Mucosa of stomach (tissue), 1 donor: ENCODE measurements around the gene ANK3.

Experiments
- H3K27me3 ChIP-seq: one replicate; pipeline ENCODE4 v1.7.0; 2013; ENCODE audit warnings: mild to moderate bottlenecking, low read length; ENCODE audit not compliant: control insufficient read depth, insufficient read depth
- H3K36me3 ChIP-seq: one replicate; pipeline ENCODE4 v1.7.0; 2013; ENCODE audit warnings: low read length; ENCODE audit not compliant: control insufficient read depth, insufficient read depth
- H3K4me1 ChIP-seq: one replicate; pipeline ENCODE4 v1.7.0; 2013; ENCODE audit warnings: mild to moderate bottlenecking, low read length; ENCODE audit not compliant: control insufficient read depth, insufficient read depth
- H3K4me3 ChIP-seq: one replicate; pipeline ENCODE4 v1.7.0; 2013; ENCODE audit warnings: low read length
- H3K9ac ChIP-seq: one replicate; pipeline ENCODE4 v1.7.0; 2013; ENCODE audit warnings: mild to moderate bottlenecking, low read length, moderate library complexity
- H3K9me3 ChIP-seq: one replicate; pipeline ENCODE4 v1.7.0; 2013; ENCODE audit warnings: mild to moderate bottlenecking, low read length, moderate library complexity; ENCODE audit not compliant: control insufficient read depth
- donor health status: Pancreatic carcinoma.

Gene ANK3

GRCh38 chr10:60280475-60280874, 109.2 kb downstream of the ANK3 start:
- peaks cover 12% of the 10 kb centered on the region for H3K4me1 ChIP-seq
- no peak overlapping the region for H3K9ac ChIP-seq
- H3K9me3 ChIP-seq = no peaks in the 10 kb centered on the region
- H3K36me3 ChIP-seq = no peaks in the 10 kb centered on the region
- H3K4me3 ChIP-seq = no peak overlapping the region
- no peaks in the 10 kb centered on the region for H3K27me3 ChIP-seq

- no peak overlapping the region for H3K4me3 ChIP-seq
- no peak overlapping the region for H3K9ac ChIP-seq
- no peaks in the 10 kb centered on the region for H3K9me3 ChIP-seq
- H3K4me1 ChIP-seq = peaks cover 11% of the 10 kb centered on the region
- H3K36me3 ChIP-seq = no peaks in the 10 kb centered on the region
- no peaks in the 10 kb centered on the region for H3K27me3 ChIP-seq
Measured at GRCh38 chr10:60277656-60278055, 112.0 kb downstream of the ANK3 start.

GRCh38 chr10:60276232-60276631, 113.4 kb downstream of the ANK3 start:
- Histone ChIP-seq H3K36me3 (no peaks in the 10 kb centered on the region), H3K4me3 (no peak overlapping the region), H3K27me3 (no peaks in the 10 kb centered on the region), H3K9me3 (no peaks in the 10 kb centered on the region), H3K9ac (no peak overlapping the region), H3K4me1 (no peaks in the 10 kb centered on the region)

GRCh38 chr10:60271319-60272040, 118.2 kb downstream of the ANK3 start:
- no peak overlapping the region for H3K4me3 ChIP-seq
- no peaks in the 10 kb centered on the region for H3K36me3 ChIP-seq
- no peaks in the 10 kb centered on the region for H3K9me3 ChIP-seq
- H3K27me3 ChIP-seq = no peaks in the 10 kb centered on the region
- H3K4me1 ChIP-seq = no peaks in the 10 kb centered on the region
- H3K9ac ChIP-seq = no peak overlapping the region

- Histone ChIP-seq H3K4me3 (no peak overlapping the region), H3K9me3 (no peaks in the 10 kb centered on the region), H3K36me3 (no peaks in the 10 kb centered on the region), H3K4me1 (no peaks in the 10 kb centered on the region), H3K27me3 (no peaks in the 10 kb centered on the region), H3K9ac (no peak overlapping the region)
Measured at GRCh38 chr10:60270426-60270825, 119.2 kb downstream of the ANK3 start.

GRCh38 chr10:60267802-60268201, 121.9 kb downstream of the ANK3 start:
- no peaks in the 10 kb centered on the region for H3K27me3 ChIP-seq
- no peaks in the 10 kb centered on the region for H3K36me3 ChIP-seq
- no peak overlapping the region for H3K4me3 ChIP-seq
- no peak overlapping the region for H3K9ac ChIP-seq
- no peaks in the 10 kb centered on the region for H3K9me3 ChIP-seq
- no peaks in the 10 kb centered on the region for H3K4me1 ChIP-seq

- H3K4me1 ChIP-seq = no peaks in the 10 kb centered on the region
- H3K9ac ChIP-seq = no peak overlapping the region
- H3K36me3 ChIP-seq = no peaks in the 10 kb centered on the region
- no peaks in the 10 kb centered on the region for H3K9me3 ChIP-seq
- no peaks in the 10 kb centered on the region for H3K27me3 ChIP-seq
- H3K4me3 ChIP-seq = no peak overlapping the region
Measured at GRCh38 chr10:60266513-60266912, 123.2 kb downstream of the ANK3 start.

GRCh38 chr10:60262647-60263126, 127.0 kb downstream of the ANK3 start:
- peaks cover 6% of the 10 kb centered on the region for H3K4me1 ChIP-seq
- no peak overlapping the region for H3K4me3 ChIP-seq
- no peaks in the 10 kb centered on the region for H3K9me3 ChIP-seq
- H3K9ac ChIP-seq = no peak overlapping the region
- no peaks in the 10 kb centered on the region for H3K36me3 ChIP-seq
- no peaks in the 10 kb centered on the region for H3K27me3 ChIP-seq

GRCh38 chr10:60260321-60260720, 129.4 kb downstream of the ANK3 start:
- Histone ChIP-seq H3K4me1 (peaks cover 7% of the 10 kb centered on the region), H3K9ac (no peak overlapping the region), H3K9me3 (no peaks in the 10 kb centered on the region), H3K36me3 (no peaks in the 10 kb centered on the region), H3K4me3 (no peak overlapping the region), H3K27me3 (no peaks in the 10 kb centered on the region)

GRCh38 chr10:60258429-60258797, 131.3 kb downstream of the ANK3 start:
- Histone ChIP-seq H3K36me3 (no peaks in the 10 kb centered on the region), H3K4me3 (no peak overlapping the region), H3K4me1 (peaks cover 7% of the 10 kb centered on the region), H3K9ac (no peak overlapping the region), H3K27me3 (no peaks in the 10 kb centered on the region), H3K9me3 (no peaks in the 10 kb centered on the region)

- Histone ChIP-seq H3K36me3 (no peaks in the 10 kb centered on the region), H3K27me3 (no peaks in the 10 kb centered on the region), H3K9ac (no peak overlapping the region)
Measured at GRCh38 chr10:60257767-60258428, 131.8 kb downstream of the ANK3 start.

GRCh38 chr10:60254776-60255175, 134.9 kb downstream of the ANK3 start:
- H3K4me3 ChIP-seq = no peak overlapping the region
- H3K4me1 ChIP-seq = peaks cover 7% of the 10 kb centered on the region
- H3K9me3 ChIP-seq = no peaks in the 10 kb centered on the region
- H3K36me3 ChIP-seq = no peaks in the 10 kb centered on the region
- H3K27me3 ChIP-seq = no peaks in the 10 kb centered on the region
- H3K9ac ChIP-seq = no peak overlapping the region

More at GRCh38 chr10:60257767-60258428, 131.8 kb downstream of the ANK3 start:
- H3K9me3 ChIP-seq = no peaks in the 10 kb centered on the region
- no peak overlapping the region for H3K4me3 ChIP-seq
- peaks cover 7% of the 10 kb centered on the region for H3K4me1 ChIP-seq
